Astrocyte of the cerebellum (primary cell): ENCODE data around the gene KLF13.

Experiments used
- DNase-seq: peaks from one replicate; pipeline ENCODE4 v3.0.0-alpha.2; 2011; ENCODE audit warnings: low read depth
- H3K4me3 ChIP-seq: 2 replicates; pipeline ENCODE4 v1.5.1; 2011; ENCODE audit warnings: mild to moderate bottlenecking, low read depth, low read length, moderate library complexity
- CTCF ChIP-seq: IDR thresholded peaks from 2 replicates; pipeline ENCODE4 v1.5.1; 2012; ENCODE audit warnings: low read length, low read depth, moderate library complexity, mild to moderate bottlenecking; ENCODE audit errors: missing control alignments
- in situ Hi-C: cut with HindIII; loops from 2 replicates; pipeline ENCODE4 v1.10.0; 2017; ENCODE audit warnings: low sequenced_read_pairs

Gene KLF13

GRCh38 chr15:31331389-31331788 lies 4.8 kb downstream of the KLF13 start:
- no peak for DNase-seq
- in situ Hi-C loops: no loop called here
- H3K4me3 ChIP-seq: no peak overlapping the region
- no peak for TF ChIP-seq CTCF

- TF ChIP-seq CTCF: no peak
- DNase-seq: no peak
- in situ Hi-C loops: no loop called here
- H3K4me3 ChIP-seq: no peak overlapping the region
Observed at GRCh38 chr15:31332020-31332680, 5.5 kb downstream of the KLF13 start.

GRCh38 chr15:31332681-31333071 lies 6.0 kb downstream of the KLF13 start:
- no peak for DNase-seq
- TF ChIP-seq CTCF: no peak
- no peak overlapping the region for H3K4me3 ChIP-seq
- in situ Hi-C loops: no loop called here

- in situ Hi-C loops: no loop called here
Observed at GRCh38 chr15:31333119-31333518, 6.5 kb downstream of the KLF13 start.

GRCh38 chr15:31333820-31334219 lies 7.2 kb downstream of the KLF13 start:
- in situ Hi-C loops: no loop called here
- H3K4me3 ChIP-seq: no peak overlapping the region
- TF ChIP-seq CTCF: no peak

More at GRCh38 chr15:31333119-31333518, 6.5 kb downstream of the KLF13 start:
- no peak for DNase-seq
- TF ChIP-seq CTCF: no peak
- no peak overlapping the region for H3K4me3 ChIP-seq

GRCh38 chr15:31335989-31336592 lies 9.5 kb downstream of the KLF13 start:
- in situ Hi-C loops: no loop called here
- H3K4me3 ChIP-seq: no peak overlapping the region
- no peak for DNase-seq
- TF ChIP-seq CTCF: no peak

More at GRCh38 chr15:31333820-31334219, 7.2 kb downstream of the KLF13 start:
- no peak for DNase-seq
